Measurements from ENCODE around the gene GDPD5. TPM values are rescaled to one million over a fixed set of nuclear protein-coding genes. Genes with fewer than 3 reads are reported as not detected.

The GDPD5 gene, protein sequence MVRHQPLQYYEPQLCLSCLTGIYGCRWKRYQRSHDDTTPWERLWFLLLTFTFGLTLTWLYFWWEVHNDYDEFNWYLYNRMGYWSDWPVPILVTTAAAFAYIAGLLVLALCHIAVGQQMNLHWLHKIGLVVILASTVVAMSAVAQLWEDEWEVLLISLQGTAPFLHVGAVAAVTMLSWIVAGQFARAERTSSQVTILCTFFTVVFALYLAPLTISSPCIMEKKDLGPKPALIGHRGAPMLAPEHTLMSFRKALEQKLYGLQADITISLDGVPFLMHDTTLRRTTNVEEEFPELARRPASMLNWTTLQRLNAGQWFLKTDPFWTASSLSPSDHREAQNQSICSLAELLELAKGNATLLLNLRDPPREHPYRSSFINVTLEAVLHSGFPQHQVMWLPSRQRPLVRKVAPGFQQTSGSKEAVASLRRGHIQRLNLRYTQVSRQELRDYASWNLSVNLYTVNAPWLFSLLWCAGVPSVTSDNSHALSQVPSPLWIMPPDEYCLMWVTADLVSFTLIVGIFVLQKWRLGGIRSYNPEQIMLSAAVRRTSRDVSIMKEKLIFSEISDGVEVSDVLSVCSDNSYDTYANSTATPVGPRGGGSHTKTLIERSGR
- total RNA-seq (10 to 100 TPM in 2 of 9 donors, 1 to 10 TPM in 7; 2.0 to 12.5 (median 5.1) TPM), polyA plus RNA-seq (1 to 10 TPM; 4.0 to 4.8 TPM)
- long read RNA-seq, donor 1, partial matches to known transcripts = 1 of 5 reads
- long read RNA-seq, donor 1, other reads (novel, unspliced or antisense) = 2 of 5 reads
- long read RNA-seq, donor 2, partial matches to known transcripts = 2 of 2 reads
- long read RNA-seq, donor 2, other reads (novel, unspliced or antisense) = 0 of 2 reads
- long read RNA-seq, donor 3, partial matches to known transcripts = 1 of 6 reads
- long read RNA-seq, donor 3, other reads (novel, unspliced or antisense) = 5 of 6 reads

DNA sequence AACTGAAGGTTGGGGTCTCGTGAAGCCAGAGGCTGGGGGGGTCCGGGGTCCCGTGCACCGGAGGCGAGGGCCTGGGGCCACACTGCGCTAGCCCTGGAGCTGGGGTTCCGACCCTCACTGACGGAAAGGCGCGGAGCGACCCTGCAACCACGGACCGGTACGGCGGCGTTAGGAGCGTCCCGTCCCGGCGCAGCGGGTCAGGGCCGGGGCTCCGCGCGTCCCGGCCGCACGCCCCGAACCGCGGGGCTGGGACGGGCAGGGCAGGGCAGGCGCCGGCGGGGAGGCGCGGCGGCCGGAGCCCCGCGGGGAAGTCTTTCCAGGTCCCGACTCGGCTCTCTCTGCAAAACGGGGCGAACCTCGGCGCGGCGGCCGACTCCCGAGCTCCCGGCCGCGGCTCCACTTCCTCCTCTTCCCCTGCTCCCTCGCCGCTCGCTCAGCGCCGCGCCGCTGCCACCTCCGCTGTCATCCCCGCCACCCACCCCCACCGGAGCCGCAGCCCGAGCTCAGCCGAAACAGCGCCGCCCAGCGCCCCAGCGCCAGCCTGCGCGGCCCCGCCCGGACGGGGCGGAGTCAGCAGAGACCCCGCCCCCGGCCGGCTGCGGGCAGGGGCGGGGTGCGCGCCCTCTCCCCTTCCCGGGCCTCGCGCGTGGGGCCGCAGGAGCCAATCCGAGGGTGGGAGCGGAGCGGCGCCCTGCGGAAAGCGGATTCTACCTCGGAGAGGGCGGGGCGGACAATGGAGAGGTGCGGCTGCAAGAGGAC, at the start of gene GDPD5:
GDPD5 (minus strand) TSS at position 509 of the 759 bp plus-strand sequence. CDS start 48,206 bp downstream, outside the sequence.
- Histone ChIP-seq H3K4me3 (peak within 1 kb of the TSS; percentile 63 to 96 (median 77)), H3K27me3 (no peaks in the 10 kb centered on the region), H3K36me3 (no peaks in the 10 kb centered on the region), H3K4me1 (peaks cover 0 to 33% (median 16%) of the 10 kb centered on the region in 12 donors), H3K27ac (peak within 1 kb of the TSS in 4 of 12 donors; percentile 18 to 62 (median 34)), H3K9me3 (no peaks in the 10 kb centered on the region)
- intact Hi-C loops (cut with DNase I) = loop anchor here in 4 of 10 donors (2.0 to 10.0 kb wide), 4 partner anchors 63 to 241 kb away; partner anchors contain the start of gene RPS3 (in 3 of the 4)
- ATAC-seq = peak; percentile 88 to 98 (median 96)
- TF ChIP-seq CTCF (IDR thresholded peaks at IDR 0.05) (peak in 10 of 12 donors; percentile 39 to 73 (median 64)), POLR2A (IDR thresholded peaks at IDR 0.05) (peak in 1 of 2 donors; percentile 56)
- 0 to 1% (median 1%) methylated on average over 40 to 99 of the region's 99 CpGs for WGBS, 4 donors
- peak; percentile 85 to 92 (median 86) for DNase-seq

GRCh38 chr11:75574698-75575602, 49.2 kb upstream of the GDPD5 start:
- ATAC-seq (peak in 3 of 4 donors; percentile 3 to 19 (median 11)), DNase-seq (no peak)
- Histone ChIP-seq H3K4me3 (no peak overlapping the region), H3K27ac (peak overlapping the region in 1 of 12 donors; percentile 43), H3K36me3 (peaks cover 0 to 47% (median 42%) of the 10 kb centered on the region in 9 donors), H3K4me1 (peaks cover 0 to 38% (median 19%) of the 10 kb centered on the region in 12 donors), H3K9me3 (no peaks in the 10 kb centered on the region), H3K27me3 (no peaks in the 10 kb centered on the region)
- intact Hi-C loops (cut with DNase I) = loop anchor here in 3 of 10 donors (2.0 kb wide), 2 partner anchors 26 to 28 kb away; no protein-coding TSS in a partner anchor
- peak in 7 of 12 donors; percentile 16 to 24 (median 19) for TF ChIP-seq CTCF (IDR thresholded peaks at IDR 0.05)
- TF ChIP-seq POLR2A (IDR thresholded peaks at IDR 0.05) = no peak
- WGBS, 4 donors = 70 to 76% (median 73%) methylated on average over 12 of the region's 12 CpGs

DNA sequence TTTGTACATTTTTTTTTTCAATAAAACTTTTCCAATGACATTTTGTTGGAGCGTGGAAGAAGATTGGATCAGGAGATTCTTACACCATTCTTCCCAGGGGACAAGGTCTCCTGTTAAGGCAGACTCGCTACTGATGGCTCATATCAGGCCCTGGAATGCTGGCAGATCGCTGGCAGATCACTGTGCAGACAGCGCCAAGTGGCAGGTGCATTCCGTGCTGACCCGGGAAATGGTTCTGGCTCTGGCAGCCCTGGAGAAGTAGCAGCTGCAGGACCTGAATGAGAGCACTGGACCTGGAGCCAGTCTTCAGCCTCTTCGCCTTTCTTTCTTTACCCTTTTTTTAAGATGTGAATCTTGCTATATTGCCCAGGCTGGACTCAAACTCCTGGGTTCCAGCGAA, 47.0 kb upstream of the GDPD5 start:
- Histone ChIP-seq H3K4me1 (peaks cover 0 to 58% (median 34%) of the 10 kb centered on the region in 12 donors), H3K4me3 (no peak overlapping the region), H3K36me3 (peaks cover 4 to 69% (median 64%) of the 10 kb centered on the region in 9 donors), H3K9me3 (no peaks in the 10 kb centered on the region), H3K27ac (peak overlapping the region in 3 of 12 donors; percentile 17 to 40 (median 19)), H3K27me3 (no peaks in the 10 kb centered on the region)
- WGBS, 4 donors = 38 to 49% (median 48%) methylated on average over 8 of the region's 8 CpGs
- no peak for DNase-seq
- no peak for TF ChIP-seq POLR2A (IDR thresholded peaks at IDR 0.05)
- TF ChIP-seq CTCF (IDR thresholded peaks at IDR 0.05) = no peak
- peak in 1 of 4 donors; percentile 4 for ATAC-seq
- intact Hi-C loops (cut with DNase I) = no loop called here
